Measurements from ENCODE around the gene SLC6A7. TPM values are rescaled to one million over a fixed set of nuclear protein-coding genes. Genes with fewer than 3 reads are reported as not detected.

SLC6A7 gene
- total RNA-seq, 1 donor: not detected

- no peaks in the 10 kb centered on the region for H3K27me3 ChIP-seq (ENCODE audit: insufficient read depth, low read length)
- peaks cover 7% of the 10 kb centered on the region for H3K4me1 ChIP-seq (ENCODE audit: insufficient read depth, low read length)
- H2AFZ ChIP-seq (ENCODE audit: low read length): peak overlapping the region; percentile 81
- H3K79me2 ChIP-seq (ENCODE audit: insufficient read depth, low read length): no peaks in the 10 kb centered on the region
- no peaks in the 10 kb centered on the region for H3K36me3 ChIP-seq (ENCODE audit: insufficient read depth, low read length)
- DNase-seq (ENCODE audit: insufficient read length, low spot score, missing footprints): no peak
- no peaks in the 10 kb centered on the region for H4K20me1 ChIP-seq (ENCODE audit: insufficient read depth, low read length)
- TF ChIP-seq CTCF (IDR thresholded peaks at IDR 0.05; ENCODE audit: extremely low read depth, low read depth, low read length): no peak
- no peaks in the 10 kb centered on the region for H3K9me3 ChIP-seq (ENCODE audit: low read depth, low read length)
- H3K27ac ChIP-seq (ENCODE audit: low read depth, low read length): no peak overlapping the region
- no peak overlapping the region for H3K4me3 ChIP-seq (ENCODE audit: insufficient read depth, low read length)
- no peak overlapping the region for H3K4me2 ChIP-seq (ENCODE audit: insufficient read depth, low read length)
Observed at GRCh38 chr5:150181027-150181426, 8.8 kb upstream of the SLC6A7 start.

- no peak overlapping the region for H3K4me3 ChIP-seq (ENCODE audit: insufficient read depth, low read length)
- H3K27ac ChIP-seq (ENCODE audit: low read depth, low read length): no peak overlapping the region
- peaks cover 7% of the 10 kb centered on the region for H3K4me1 ChIP-seq (ENCODE audit: insufficient read depth, low read length)
- DNase-seq (ENCODE audit: insufficient read length, low spot score, missing footprints): no peak
- no peak overlapping the region for H2AFZ ChIP-seq (ENCODE audit: low read length)
- no peaks in the 10 kb centered on the region for H3K9me3 ChIP-seq (ENCODE audit: low read depth, low read length)
- H3K27me3 ChIP-seq (ENCODE audit: insufficient read depth, low read length): no peaks in the 10 kb centered on the region
- TF ChIP-seq CTCF (IDR thresholded peaks at IDR 0.05; ENCODE audit: extremely low read depth, low read depth, low read length): no peak
- H3K79me2 ChIP-seq (ENCODE audit: insufficient read depth, low read length): no peaks in the 10 kb centered on the region
- no peaks in the 10 kb centered on the region for H3K36me3 ChIP-seq (ENCODE audit: insufficient read depth, low read length)
- H3K4me2 ChIP-seq (ENCODE audit: insufficient read depth, low read length): no peak overlapping the region
- H4K20me1 ChIP-seq (ENCODE audit: insufficient read depth, low read length): no peaks in the 10 kb centered on the region
Observed at GRCh38 chr5:150181766-150182545, 7.9 kb upstream of the SLC6A7 start.

GRCh38 chr5:150182774-150183173, 7.1 kb upstream of the SLC6A7 start:
- no peaks in the 10 kb centered on the region for H4K20me1 ChIP-seq (ENCODE audit: insufficient read depth, low read length)
- H2AFZ ChIP-seq (ENCODE audit: low read length): no peak overlapping the region
- H3K27me3 ChIP-seq (ENCODE audit: insufficient read depth, low read length): peaks cover 6% of the 10 kb centered on the region
- H3K79me2 ChIP-seq (ENCODE audit: insufficient read depth, low read length): no peaks in the 10 kb centered on the region
- H3K36me3 ChIP-seq (ENCODE audit: insufficient read depth, low read length): no peaks in the 10 kb centered on the region
- H3K4me3 ChIP-seq (ENCODE audit: insufficient read depth, low read length): no peak overlapping the region
- no peak overlapping the region for H3K27ac ChIP-seq (ENCODE audit: low read depth, low read length)
- no peak for TF ChIP-seq CTCF (IDR thresholded peaks at IDR 0.05; ENCODE audit: extremely low read depth, low read depth, low read length)
- no peaks in the 10 kb centered on the region for H3K9me3 ChIP-seq (ENCODE audit: low read depth, low read length)
- no peak overlapping the region for H3K4me2 ChIP-seq (ENCODE audit: insufficient read depth, low read length)
- H3K4me1 ChIP-seq (ENCODE audit: insufficient read depth, low read length): peaks cover 7% of the 10 kb centered on the region
- no peak for DNase-seq (ENCODE audit: insufficient read length, low spot score, missing footprints)

GRCh38 chr5:150183436-150183835, 6.4 kb upstream of the SLC6A7 start:
- Histone ChIP-seq H2AFZ (ENCODE audit: low read length) (no peak overlapping the region), H3K79me2 (ENCODE audit: insufficient read depth, low read length) (no peaks in the 10 kb centered on the region), H3K36me3 (ENCODE audit: insufficient read depth, low read length) (no peaks in the 10 kb centered on the region), H3K9me3 (ENCODE audit: low read depth, low read length) (no peaks in the 10 kb centered on the region), H4K20me1 (ENCODE audit: insufficient read depth, low read length) (no peaks in the 10 kb centered on the region), H3K4me3 (ENCODE audit: insufficient read depth, low read length) (no peak overlapping the region), H3K4me2 (ENCODE audit: insufficient read depth, low read length) (no peak overlapping the region), H3K4me1 (ENCODE audit: insufficient read depth, low read length) (peaks cover 7% of the 10 kb centered on the region), H3K27me3 (ENCODE audit: insufficient read depth, low read length) (peaks cover 12% of the 10 kb centered on the region), H3K27ac (ENCODE audit: low read depth, low read length) (no peak overlapping the region)
- no peak for TF ChIP-seq CTCF (IDR thresholded peaks at IDR 0.05; ENCODE audit: extremely low read depth, low read depth, low read length)
- no peak for DNase-seq (ENCODE audit: insufficient read length, low spot score, missing footprints)
